GM21717 (cell line): ENCODE data around the gene JUND.

Experiments used
- ATAC-seq: cut with Tn5 transposase; IDR thresholded peaks from one replicate; pipeline ENCODE4 v1.9.1; 2021; ENCODE audit warnings: mild to moderate bottlenecking, moderate library complexity; ENCODE audit not compliant: unreplicated experiment

The JUND gene

GRCh38 chr19:18271433-18271841 lies 10.0 kb downstream of the JUND start:
- no peak for ATAC-seq

- ATAC-seq: no peak
These were observed 11.1 kb downstream of the JUND start for GRCh38 chr19:18270326-18270725.

- ATAC-seq: no peak
These were observed 12.2 kb downstream of the JUND start for GRCh38 chr19:18269070-18269723.

GRCh38 chr19:18266771-18267686 lies 14.4 kb downstream of the JUND start:
- no peak for ATAC-seq

- ATAC-seq: no peak
These were observed 15.8 kb downstream of the JUND start for GRCh38 chr19:18265582-18265981.

GRCh38 chr19:18264971-18265540 lies 16.4 kb downstream of the JUND start:
- ATAC-seq: no peak

- ATAC-seq: no peak
These were observed 17.1 kb downstream of the JUND start for GRCh38 chr19:18264137-18264854.

GRCh38 chr19:18263324-18264136 lies 17.9 kb downstream of the JUND start:
- no peak for ATAC-seq

GRCh38 chr19:18262917-18263316 lies 18.5 kb downstream of the JUND start:
- ATAC-seq: no peak

- no peak for ATAC-seq
These were observed 19.3 kb downstream of the JUND start for GRCh38 chr19:18262144-18262543.

GRCh38 chr19:18261474-18261873 lies 19.9 kb downstream of the JUND start:
- no peak for ATAC-seq

GRCh38 chr19:18259893-18260292 lies 21.5 kb downstream of the JUND start:
- no peak for ATAC-seq

GRCh38 chr19:18257503-18258470 lies 23.6 kb downstream of the JUND start:
- no peak for ATAC-seq

- no peak for ATAC-seq
These were observed 26.6 kb downstream of the JUND start for GRCh38 chr19:18254546-18255503.

GRCh38 chr19:18253716-18254115 lies 27.7 kb downstream of the JUND start:
- ATAC-seq: no peak

- ATAC-seq: no peak
These were observed 28.3 kb downstream of the JUND start for GRCh38 chr19:18253130-18253529.

GRCh38 chr19:18252370-18252717 lies 29.1 kb downstream of the JUND start:
- ATAC-seq: no peak
